22Rv1 (cell line): ENCODE data around the gene ZDHHC8.

Source experiments
- CTCF ChIP-seq: fragments of 450-650 bp; IDR thresholded peaks from 2 replicates; pipeline ENCODE4 v1.5.1; 2017; ENCODE audit warnings: mild to moderate bottlenecking
- ZFX ChIP-seq: fragments of 450-650 bp; IDR thresholded peaks from 2 replicates; pipeline ENCODE4 v1.6.1; 2017; ENCODE audit warnings: antibody characterized with exemption, borderline replicate concordance

GRCh38 chr22:20128619-20128901, 3.0 kb upstream of the ZDHHC8 start:
- TF ChIP-seq CTCF (no peak), ZFX (no peak)
